Central memory CD8-positive, alpha-beta T cell (primary cell): ENCODE measurements around the gene BTBD7.
"Not testable (repeated sequence)": the region's sequence is repeated elsewhere in the genome, so short reads cannot be mapped to it uniquely, and the experiment has no call there.

Experiments used
- ATAC-seq: fragments of 150-1000 bp; cut with Tn5 transposase; replicated peaks from 2 replicates; pipeline ENCODE4 v1.10.0; 2022; ENCODE audit warnings: mild to moderate bottlenecking, moderate FRiP score, moderate number of reproducible peaks; ENCODE audit not compliant: poor library complexity, severe bottlenecking; ENCODE audit errors: extremely low read depth
- DNase-seq, 2 donors: peaks; one replicate each; pipeline ENCODE4 v3.0.0; 2021; ENCODE audit warnings: low spot score in 2 of 2
- H3K27ac Mint-ChIP-seq: one replicate; pipeline ENCODE4 v1.8.0; 2022; ENCODE audit warnings: low read depth, mild to moderate bottlenecking, moderate library complexity, mixed read lengths
- H3K27me3 Mint-ChIP-seq: one replicate; pipeline ENCODE4 v1.8.0; 2022; ENCODE audit warnings: mixed read lengths
- H3K36me3 Mint-ChIP-seq: one replicate; pipeline ENCODE4 v1.8.0; 2022; ENCODE audit warnings: mild to moderate bottlenecking, moderate library complexity, mixed read lengths; ENCODE audit not compliant: insufficient read depth
- H3K4me1 Mint-ChIP-seq: one replicate; pipeline ENCODE4 v1.8.0; 2022; ENCODE audit warnings: mixed read lengths
- H3K4me3 Mint-ChIP-seq: one replicate; pipeline ENCODE4 v1.8.0; 2022; ENCODE audit warnings: mild to moderate bottlenecking, moderate library complexity, mixed read lengths
- H3K9me3 Mint-ChIP-seq: one replicate; pipeline ENCODE4 v1.8.0; 2022; ENCODE audit warnings: mixed read lengths

The BTBD7 gene

GRCh38 chr14:93240678-93241000 is 92.2 kb downstream of the BTBD7 start:
- no peaks in the 10 kb centered on the region for H3K9me3 Mint-ChIP-seq
- no peaks in the 10 kb centered on the region for H3K27me3 Mint-ChIP-seq
- no peak overlapping the region for H3K27ac Mint-ChIP-seq
- H3K36me3 Mint-ChIP-seq: peaks cover 34% of the 10 kb centered on the region
- no peak for ATAC-seq
- no peak for DNase-seq
- no peak overlapping the region for H3K4me3 Mint-ChIP-seq
- peaks cover 5% of the 10 kb centered on the region for H3K4me1 Mint-ChIP-seq

GRCh38 chr14:93239869-93240677 is 92.8 kb downstream of the BTBD7 start:
- H3K4me3 Mint-ChIP-seq: no peak overlapping the region
- H3K36me3 Mint-ChIP-seq: peaks cover 30% of the 10 kb centered on the region
- H3K27me3 Mint-ChIP-seq: no peaks in the 10 kb centered on the region
- H3K4me1 Mint-ChIP-seq: peaks cover 5% of the 10 kb centered on the region
- no peaks in the 10 kb centered on the region for H3K9me3 Mint-ChIP-seq
- ATAC-seq (no peak), DNase-seq (no peak)
- H3K27ac Mint-ChIP-seq: no peak overlapping the region

DNA sequence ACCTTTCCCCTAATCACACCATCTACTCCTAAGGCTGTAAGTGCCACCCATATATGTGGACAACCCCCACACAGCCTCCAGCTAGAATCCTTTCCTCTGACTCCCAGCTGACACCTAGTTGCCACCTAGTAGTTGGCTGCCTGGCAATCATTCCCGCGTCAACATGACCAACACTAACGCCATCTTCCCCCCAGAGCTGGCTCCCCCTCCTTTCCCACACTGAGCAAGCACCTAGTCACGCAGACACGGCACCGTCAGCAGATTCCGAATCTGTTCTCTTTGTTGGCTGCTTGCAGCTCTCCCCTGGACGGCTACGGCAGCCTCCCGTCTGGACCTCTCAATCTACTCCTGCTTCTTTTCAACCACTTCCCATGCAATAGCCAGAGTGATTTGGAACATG is 98.0 kb downstream of the BTBD7 start:
- Mint-ChIP-seq H3K4me3 (no peak overlapping the region), H3K36me3 (no peaks in the 10 kb centered on the region), H3K4me1 (peaks cover 20% of the 10 kb centered on the region), H3K27ac (peak overlapping the region; percentile 38), H3K9me3 (no peaks in the 10 kb centered on the region), H3K27me3 (peaks cover 15% of the 10 kb centered on the region)
- no peak for ATAC-seq
- DNase-seq: no peak

GRCh38 chr14:93233078-93233477 is 99.8 kb downstream of the BTBD7 start:
- H3K27ac Mint-ChIP-seq, H3K9me3 Mint-ChIP-seq, DNase-seq, H3K36me3 Mint-ChIP-seq, H3K4me3 Mint-ChIP-seq, ATAC-seq: not testable (repeated sequence)
- peaks cover 22% of the 10 kb centered on the region for H3K4me1 Mint-ChIP-seq
- peaks cover 17% of the 10 kb centered on the region for H3K27me3 Mint-ChIP-seq

GRCh38 chr14:93232159-93232558 is 100.7 kb downstream of the BTBD7 start:
- Mint-ChIP-seq H3K27ac (no peak overlapping the region), H3K36me3 (peaks cover 12% of the 10 kb centered on the region), H3K4me1 (peaks cover 22% of the 10 kb centered on the region), H3K27me3 (peaks cover 17% of the 10 kb centered on the region), H3K4me3 (no peak overlapping the region), H3K9me3 (no peaks in the 10 kb centered on the region)
- ATAC-seq (no peak), DNase-seq (no peak)

- no peak for ATAC-seq
Measured at GRCh38 chr14:93231129-93231979, 101.5 kb downstream of the BTBD7 start.

DNA sequence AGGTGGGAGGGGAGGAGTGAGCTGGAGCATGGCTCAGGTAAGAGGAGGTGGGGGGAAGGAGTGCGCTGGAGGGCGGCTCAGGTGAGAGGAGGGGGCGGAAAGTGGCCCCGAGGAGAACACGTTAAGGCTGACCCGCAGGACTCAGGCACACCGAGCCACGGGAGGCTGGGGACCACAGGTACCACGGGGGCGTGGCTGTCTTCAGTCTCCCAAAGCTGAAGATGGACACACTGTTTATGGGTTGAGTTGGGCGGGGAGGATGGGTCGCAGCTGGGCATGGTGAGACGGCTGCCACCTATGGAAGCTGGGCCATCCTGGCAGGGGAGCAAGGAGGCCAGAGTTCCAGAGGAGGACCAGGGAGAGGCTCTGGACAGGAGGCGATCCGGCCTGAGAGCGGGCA is 102.3 kb downstream of the BTBD7 start:
- H3K9me3 Mint-ChIP-seq: no peaks in the 10 kb centered on the region
- no peak for ATAC-seq
- H3K4me3 Mint-ChIP-seq: peak overlapping the region; percentile 54
- no peak for DNase-seq
- H3K36me3 Mint-ChIP-seq: peaks cover 19% of the 10 kb centered on the region
- peaks cover 17% of the 10 kb centered on the region for H3K27me3 Mint-ChIP-seq
- H3K4me1 Mint-ChIP-seq: peaks cover 22% of the 10 kb centered on the region
- peak overlapping the region; percentile 3 for H3K27ac Mint-ChIP-seq

More at GRCh38 chr14:93231129-93231979, 101.5 kb downstream of the BTBD7 start:
- DNase-seq: no peak
- Mint-ChIP-seq H3K27ac (peak overlapping the region; percentile 3), H3K27me3 (peaks cover 17% of the 10 kb centered on the region), H3K9me3 (no peaks in the 10 kb centered on the region), H3K36me3 (peaks cover 15% of the 10 kb centered on the region), H3K4me3 (peak overlapping the region; percentile 54), H3K4me1 (peaks cover 22% of the 10 kb centered on the region)

GRCh38 chr14:93228550-93228949 is 104.3 kb downstream of the BTBD7 start:
- DNase-seq (no peak), ATAC-seq (no peak)
- Mint-ChIP-seq H3K36me3 (peaks cover 29% of the 10 kb centered on the region), H3K4me1 (peaks cover 17% of the 10 kb centered on the region), H3K27me3 (peaks cover 17% of the 10 kb centered on the region), H3K9me3 (no peaks in the 10 kb centered on the region), H3K27ac (no peak overlapping the region), H3K4me3 (no peak overlapping the region)

- no peak for DNase-seq
- peaks cover 49% of the 10 kb centered on the region for H3K36me3 Mint-ChIP-seq
- ATAC-seq: no peak
- H3K27ac Mint-ChIP-seq: no peak overlapping the region
- H3K9me3 Mint-ChIP-seq: no peaks in the 10 kb centered on the region
- H3K4me1 Mint-ChIP-seq: no peaks in the 10 kb centered on the region
- H3K4me3 Mint-ChIP-seq: no peak overlapping the region
- no peaks in the 10 kb centered on the region for H3K27me3 Mint-ChIP-seq
Measured at GRCh38 chr14:93223565-93223964, 109.3 kb downstream of the BTBD7 start.

GRCh38 chr14:93220509-93220908 is 112.3 kb downstream of the BTBD7 start:
- DNase-seq (no peak), ATAC-seq (no peak)
- Mint-ChIP-seq H3K4me1 (no peaks in the 10 kb centered on the region), H3K9me3 (no peaks in the 10 kb centered on the region), H3K27me3 (no peaks in the 10 kb centered on the region), H3K36me3 (peaks cover 50% of the 10 kb centered on the region), H3K27ac (no peak overlapping the region), H3K4me3 (no peak overlapping the region)

- H3K27ac Mint-ChIP-seq: no peak overlapping the region
- H3K4me3 Mint-ChIP-seq: no peak overlapping the region
- H3K4me1 Mint-ChIP-seq: no peaks in the 10 kb centered on the region
- DNase-seq (no peak), ATAC-seq (peak; percentile 81)
- peaks cover 44% of the 10 kb centered on the region for H3K36me3 Mint-ChIP-seq
- no peaks in the 10 kb centered on the region for H3K9me3 Mint-ChIP-seq
- H3K27me3 Mint-ChIP-seq: no peaks in the 10 kb centered on the region
Measured at GRCh38 chr14:93219103-93219726, 113.6 kb downstream of the BTBD7 start.

DNA sequence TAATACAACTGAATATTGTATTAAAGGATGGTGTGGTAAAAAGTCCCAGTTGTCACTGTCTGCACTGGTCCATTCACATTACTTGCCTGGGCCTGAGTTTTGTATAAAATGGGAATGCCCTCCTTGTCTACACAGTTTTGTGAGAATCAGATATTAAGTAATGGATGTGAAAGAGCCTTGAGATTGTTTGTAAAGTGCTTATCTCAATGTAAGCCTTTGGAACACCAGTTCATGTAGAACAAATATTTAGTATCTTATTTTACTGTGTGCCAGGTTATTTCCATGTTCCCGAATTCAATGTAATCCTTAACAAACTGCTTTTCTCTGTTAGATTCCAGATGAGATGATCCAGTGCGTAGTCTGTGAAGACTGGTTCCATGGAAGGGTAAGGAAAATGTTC is 118.2 kb downstream of the BTBD7 start:
- no peak for ATAC-seq
- no peak for DNase-seq
- H3K27ac Mint-ChIP-seq: no peak overlapping the region
- H3K27me3 Mint-ChIP-seq: no peaks in the 10 kb centered on the region
- H3K4me3 Mint-ChIP-seq: no peak overlapping the region
- peaks cover 49% of the 10 kb centered on the region for H3K36me3 Mint-ChIP-seq
- H3K9me3 Mint-ChIP-seq: no peaks in the 10 kb centered on the region
- no peaks in the 10 kb centered on the region for H3K4me1 Mint-ChIP-seq
